ENCODE measurements around the gene CHD8. TPM values are rescaled to one million over a fixed set of nuclear protein-coding genes. Genes with fewer than 3 reads are reported as not detected.
"Not testable (repeated sequence)": the region's sequence is repeated elsewhere in the genome, so short reads cannot be mapped to it uniquely, and the experiment has no call there.

Gene CHD8
- total RNA-seq, 1 experiment from 2014 or later: 135 TPM

DNA sequence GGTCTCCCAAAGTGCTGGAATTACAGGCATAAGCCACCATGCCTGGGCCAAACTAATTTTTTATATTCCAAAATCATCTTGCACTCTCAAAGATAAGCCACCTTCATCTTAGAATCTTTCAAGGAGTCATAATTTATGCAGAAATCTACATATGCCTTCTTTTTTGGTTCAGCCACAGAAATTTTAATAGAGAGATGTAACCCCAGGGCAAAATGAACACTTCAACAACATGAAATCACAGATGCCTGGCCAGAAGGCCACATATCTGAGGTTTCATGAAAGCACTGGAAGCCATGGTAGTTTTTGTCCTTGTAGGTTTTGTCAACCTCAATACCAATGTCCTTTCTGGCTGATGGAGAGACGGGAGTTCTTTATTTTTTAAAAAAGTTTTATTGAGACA is 81.9 kb downstream of the CHD8 start:
- Histone ChIP-seq H3K14ac (ENCODE audit: insufficient read depth, low read length) (no peak overlapping the region), H4K5ac (ENCODE audit: insufficient read length, low read depth, low read length) (no peak overlapping the region), H3K79me1 (ENCODE audit: insufficient read depth, low read depth, low read length, poor library complexity, severe bottlenecking) (no peaks in the 10 kb centered on the region), H3T11ph (ENCODE audit: low read length) (no peak overlapping the region), H2BK20ac (ENCODE audit: low read depth, low read length, poor library complexity, severe bottlenecking) (no peak overlapping the region), H2BK12ac (ENCODE audit: insufficient read length, low read depth, low read length) (no peak overlapping the region), H3K4me1 (ENCODE audit: insufficient read depth, low read length) (no peaks in the 10 kb centered on the region), H3K23ac (ENCODE audit: insufficient read length, low read depth, low read length) (no peak overlapping the region), H3K18ac (ENCODE audit: insufficient read length, low read depth, low read length) (no peak overlapping the region), H2AFZ (ENCODE audit: low read length) (no peak overlapping the region), H3K4ac (ENCODE audit: low read depth, low read length) (no peak overlapping the region), H2BK5ac (ENCODE audit: insufficient read length, low read length) (no peak overlapping the region), H4K20me1 (ENCODE audit: control insufficient read depth, insufficient read depth, insufficient read length) (no peaks in the 10 kb centered on the region), H3K56ac (ENCODE audit: insufficient read length, low read depth, low read length) (no peak overlapping the region), H2BK120ac (ENCODE audit: low read depth, low read length, poor library complexity, severe bottlenecking) (no peak overlapping the region), H2AK5ac (ENCODE audit: insufficient read length, low read length) (no peak overlapping the region), H4K91ac (ENCODE audit: insufficient read length, low read depth, low read length) (no peak overlapping the region), H3K9me3 (ENCODE audit: control insufficient read depth, low read depth, low read length) (no peaks in the 10 kb centered on the region), H3K23me2 (ENCODE audit: insufficient read length, low read depth, low read length, poor library complexity, severe bottlenecking) (no peaks in the 10 kb centered on the region), H3K27me3 (ENCODE audit: insufficient read depth, low read length) (no peaks in the 10 kb centered on the region), H3K9ac (ENCODE audit: extremely low read depth, insufficient read length, low read length) (no peak overlapping the region), H2BK15ac (ENCODE audit: low read depth, low read length) (no peak overlapping the region), H3K27ac (ENCODE audit: insufficient read length, low read depth, low read length) (no peak overlapping the region), H4K8ac (replicated peaks; ENCODE audit: insufficient read length, low read depth, low read length) (no peak overlapping the region), H3K79me2 (ENCODE audit: insufficient read depth, low read length) (peaks cover 5% of the 10 kb centered on the region; the same call in 1 of the 2 replicates), H3K4me2 (ENCODE audit: insufficient read depth, insufficient read length, low read length) (no peak overlapping the region)
- Mint-ChIP-seq H3K27me3 (ENCODE audit: low read depth) (no peaks in the 10 kb centered on the region), H3K4me1 (no peaks in the 10 kb centered on the region), H3K4me3 (no peak overlapping the region), H3K36me3 (ENCODE audit: insufficient read depth in 1 of 3, low read depth in 3 of 3) (peaks cover 23 to 65% (median 60%) of the 10 kb centered on the region in 3 experiments; a peak in 6 of 7 replicates), H3K27ac (0 out of 7 replicates have a peak overlapping the region, but pooled peaks of 1 of the 3 experiments have one; percentile 4), H3K9me3 (no peaks in the 10 kb centered on the region)
- no peak for DNase-seq
- TF ChIP-seq, protein P1, sequence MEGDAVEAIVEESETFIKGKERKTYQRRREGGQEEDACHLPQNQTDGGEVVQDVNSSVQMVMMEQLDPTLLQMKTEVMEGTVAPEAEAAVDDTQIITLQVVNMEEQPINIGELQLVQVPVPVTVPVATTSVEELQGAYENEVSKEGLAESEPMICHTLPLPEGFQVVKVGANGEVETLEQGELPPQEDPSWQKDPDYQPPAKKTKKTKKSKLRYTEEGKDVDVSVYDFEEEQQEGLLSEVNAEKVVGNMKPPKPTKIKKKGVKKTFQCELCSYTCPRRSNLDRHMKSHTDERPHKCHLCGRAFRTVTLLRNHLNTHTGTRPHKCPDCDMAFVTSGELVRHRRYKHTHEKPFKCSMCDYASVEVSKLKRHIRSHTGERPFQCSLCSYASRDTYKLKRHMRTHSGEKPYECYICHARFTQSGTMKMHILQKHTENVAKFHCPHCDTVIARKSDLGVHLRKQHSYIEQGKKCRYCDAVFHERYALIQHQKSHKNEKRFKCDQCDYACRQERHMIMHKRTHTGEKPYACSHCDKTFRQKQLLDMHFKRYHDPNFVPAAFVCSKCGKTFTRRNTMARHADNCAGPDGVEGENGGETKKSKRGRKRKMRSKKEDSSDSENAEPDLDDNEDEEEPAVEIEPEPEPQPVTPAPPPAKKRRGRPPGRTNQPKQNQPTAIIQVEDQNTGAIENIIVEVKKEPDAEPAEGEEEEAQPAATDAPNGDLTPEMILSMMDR (conservative IDR thresholded peaks at IDR 0.05): no peak
- WGBS (ENCODE audit: extremely low coverage, insufficient read length, low lambda C conversion rate): no CpG with 5 or more reads among the region's 1 CpG

DNA sequence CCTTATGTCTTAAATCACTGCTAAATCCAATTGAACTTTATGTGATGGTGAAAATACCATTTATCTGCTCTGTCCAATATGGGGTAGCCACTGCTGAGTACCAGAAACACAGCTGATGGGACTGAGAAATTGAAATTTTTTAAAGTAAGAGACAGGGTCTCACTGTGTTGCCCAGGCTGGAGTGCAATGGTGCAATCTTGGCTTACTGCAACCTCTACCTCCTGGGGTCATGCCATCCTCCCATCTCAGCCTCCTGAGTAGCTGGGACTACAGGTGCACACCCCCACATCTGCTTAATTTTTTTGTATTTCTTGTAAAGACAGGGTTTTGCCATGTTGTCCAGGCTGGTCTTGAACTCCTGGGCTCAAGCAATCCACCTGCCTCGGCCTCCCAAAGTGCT is 83.1 kb downstream of the CHD8 start:
- H3K23ac ChIP-seq (ENCODE audit: insufficient read length, low read depth, low read length); H3K14ac ChIP-seq (ENCODE audit: insufficient read depth, low read length); H3K79me1 ChIP-seq (ENCODE audit: insufficient read depth, low read depth, low read length, poor library complexity, severe bottlenecking); H3K9me3 Mint-ChIP-seq; H2BK20ac ChIP-seq (ENCODE audit: low read depth, low read length, poor library complexity, severe bottlenecking); H3K79me2 ChIP-seq (ENCODE audit: insufficient read depth, low read length); H3K27me3 Mint-ChIP-seq (ENCODE audit: low read depth); H3K4me2 ChIP-seq (ENCODE audit: insufficient read depth, insufficient read length, low read length); H4K5ac ChIP-seq (ENCODE audit: insufficient read length, low read depth, low read length); H4K8ac ChIP-seq (replicated peaks; ENCODE audit: insufficient read length, low read depth, low read length); H3K23me2 ChIP-seq (ENCODE audit: insufficient read length, low read depth, low read length, poor library complexity, severe bottlenecking); H3K9ac ChIP-seq (ENCODE audit: extremely low read depth, insufficient read length, low read length); H2AK5ac ChIP-seq (ENCODE audit: insufficient read length, low read length); H3K27ac ChIP-seq (ENCODE audit: insufficient read length, low read depth, low read length); H3K4me3 Mint-ChIP-seq; H3K4ac ChIP-seq (ENCODE audit: low read depth, low read length); H2BK5ac ChIP-seq (ENCODE audit: insufficient read length, low read length); H3T11ph ChIP-seq (ENCODE audit: low read length); H3K4me1 ChIP-seq (ENCODE audit: insufficient read depth, low read length); H4K91ac ChIP-seq (ENCODE audit: insufficient read length, low read depth, low read length); H2AFZ ChIP-seq (ENCODE audit: low read length); H3K18ac ChIP-seq (ENCODE audit: insufficient read length, low read depth, low read length); DNase-seq; H2BK15ac ChIP-seq (ENCODE audit: low read depth, low read length); H2BK120ac ChIP-seq (ENCODE audit: low read depth, low read length, poor library complexity, severe bottlenecking); H3K27ac Mint-ChIP-seq; H2BK12ac ChIP-seq (ENCODE audit: insufficient read length, low read depth, low read length); H4K20me1 ChIP-seq (ENCODE audit: control insufficient read depth, insufficient read depth, insufficient read length); H3K56ac ChIP-seq (ENCODE audit: insufficient read length, low read depth, low read length); H3K27me3 ChIP-seq (ENCODE audit: insufficient read depth, low read length); H3K9me3 ChIP-seq (ENCODE audit: control insufficient read depth, low read depth, low read length); H3K4me1 Mint-ChIP-seq: not testable (repeated sequence)
- WGBS (ENCODE audit: extremely low coverage, insufficient read length, low lambda C conversion rate): no CpG with 5 or more reads among the region's 1 CpG
- peaks cover 28 to 70% (median 66%) of the 10 kb centered on the region in 3 experiments; a peak in 6 of 7 replicates for H3K36me3 Mint-ChIP-seq (ENCODE audit: insufficient read depth in 1 of 3, low read depth in 3 of 3)
